ENCODE data around the gene C22orf31. TPM values are rescaled to one million over a fixed set of nuclear protein-coding genes. Genes with fewer than 3 reads are reported as not detected.

C22orf31 gene
- total RNA-seq, 1 experiment from 2014 or later, result not detected

GRCh38 chr22:29053048-29053702 is 8.5 kb downstream of the C22orf31 start:
- H3K36me3 ChIP-seq (ENCODE audit: control insufficient read depth, insufficient read depth, low read length), result no peaks in the 10 kb centered on the region
- H3K27ac ChIP-seq (ENCODE audit: low read length), result no peak overlapping the region
- no TSS peak for BruUV-seq (replicated peaks)
- ChIA-PET POLR2A (interaction anchor here (0.7 kb wide), 1 partner anchor 100 kb away, joined by 6 read pairs; no protein-coding TSS in a partner anchor), CTCF (no interaction called here)
- no peaks in the 10 kb centered on the region for H3K9me3 ChIP-seq (ENCODE audit: control insufficient read depth, insufficient read depth, low read depth, low read length)
- H3K4me3 ChIP-seq (ENCODE audit: low read depth in 2 of 2, low read length in 2 of 2), result no peak overlapping the region
- DNase-seq (ENCODE audit: low read depth, low spot score) (no peak), ATAC-seq (no peak)
- TF ChIP-seq REST (IDR thresholded peaks at IDR 0.05; ENCODE audit: insufficient read depth in 1 of 2, low read depth in 2 of 2, low read length in 1 of 2) (no peak), POLR2AphosphoS5 (IDR thresholded peaks at IDR 0.05; ENCODE audit: low read depth, low read length) (no peak), CTCF (IDR thresholded peaks at IDR 0.05) (no peak), SIN3A (IDR thresholded peaks at IDR 0.05; ENCODE audit: borderline replicate concordance, insufficient read depth, low read depth, low read length) (no peak), TCF7L2 (IDR thresholded peaks at IDR 0.05; ENCODE audit: low read depth, low read length) (no peak)
- intact Hi-C loops (cut with micrococcal nuclease; ENCODE audit: unreplicated experiment) (no loop called here), in situ Hi-C loops (cut with HindIII; ENCODE audit: low pct_unique_long_range_greater_than_20kb, low sequenced_read_pairs) (no loop called here)
- no peaks in the 10 kb centered on the region for H3K27me3 ChIP-seq (ENCODE audit: control insufficient read depth, insufficient read depth, low read length)
- no peaks in the 10 kb centered on the region for H3K4me1 ChIP-seq (ENCODE audit: control insufficient read depth, insufficient read depth, low read length)

GRCh38 chr22:29050457-29050856 is 11.2 kb downstream of the C22orf31 start:
- no peak for TF ChIP-seq TCF7L2 (IDR thresholded peaks at IDR 0.05; ENCODE audit: low read depth, low read length)
- no peaks in the 10 kb centered on the region for H3K9me3 ChIP-seq (ENCODE audit: control insufficient read depth, insufficient read depth, low read depth, low read length)
- intact Hi-C loops (cut with micrococcal nuclease; ENCODE audit: unreplicated experiment) (no loop called here), in situ Hi-C loops (cut with HindIII; ENCODE audit: low pct_unique_long_range_greater_than_20kb, low sequenced_read_pairs) (no loop called here)
- DNase-seq (ENCODE audit: low read depth, low spot score) (no peak), ATAC-seq (no peak)
- POLR2A ChIA-PET, result no interaction called here
- no peak overlapping the region for H3K4me3 ChIP-seq (ENCODE audit: low read depth in 2 of 2, low read length in 2 of 2)
- no TSS peak for BruUV-seq (replicated peaks)
- no peaks in the 10 kb centered on the region for H3K36me3 ChIP-seq (ENCODE audit: control insufficient read depth, insufficient read depth, low read length)
- H3K27me3 ChIP-seq (ENCODE audit: control insufficient read depth, insufficient read depth, low read length), result no peaks in the 10 kb centered on the region
- H3K27ac ChIP-seq (ENCODE audit: low read length), result no peak overlapping the region
- H3K4me1 ChIP-seq (ENCODE audit: control insufficient read depth, insufficient read depth, low read length), result no peaks in the 10 kb centered on the region
- CTCF ChIA-PET, result no interaction called here

GRCh38 chr22:29049655-29050263 is 11.9 kb downstream of the C22orf31 start:
- ATAC-seq (no peak), DNase-seq (ENCODE audit: low read depth, low spot score) (no peak)
- in situ Hi-C loops (cut with HindIII; ENCODE audit: low pct_unique_long_range_greater_than_20kb, low sequenced_read_pairs) (no loop called here), intact Hi-C loops (cut with micrococcal nuclease; ENCODE audit: unreplicated experiment) (loop anchor here (10.0 kb wide), 1 partner anchor 195 kb away; no protein-coding TSS in a partner anchor)
- POLR2A ChIA-PET, result no interaction called here
- Histone ChIP-seq H3K27me3 (ENCODE audit: control insufficient read depth, insufficient read depth, low read length) (no peaks in the 10 kb centered on the region), H3K4me3 (ENCODE audit: low read depth in 2 of 2, low read length in 2 of 2) (no peak overlapping the region), H3K36me3 (ENCODE audit: control insufficient read depth, insufficient read depth, low read length) (no peaks in the 10 kb centered on the region), H3K4me1 (ENCODE audit: control insufficient read depth, insufficient read depth, low read length) (no peaks in the 10 kb centered on the region), H3K27ac (ENCODE audit: low read length) (no peak overlapping the region), H3K9me3 (ENCODE audit: control insufficient read depth, insufficient read depth, low read depth, low read length) (no peaks in the 10 kb centered on the region)
- BruUV-seq (replicated peaks), result no TSS peak
- CTCF ChIA-PET, result no interaction called here
- TF ChIP-seq TCF7L2 (IDR thresholded peaks at IDR 0.05; ENCODE audit: low read depth, low read length) (no peak), POLR2AphosphoS5 (IDR thresholded peaks at IDR 0.05; ENCODE audit: low read depth, low read length) (no peak), REST (IDR thresholded peaks at IDR 0.05; ENCODE audit: insufficient read depth in 1 of 2, low read depth in 2 of 2, low read length in 1 of 2) (no peak), SIN3A (IDR thresholded peaks at IDR 0.05; ENCODE audit: borderline replicate concordance, insufficient read depth, low read depth, low read length) (no peak), CTCF (IDR thresholded peaks at IDR 0.05) (no peak)

Measured in Panc1 (cell line).